Coronary artery (tissue), 2 donors: ENCODE data around the gene GNAI3.

Experiments used
- DNase-seq: peaks from one replicate; pipeline ENCODE4 v3.0.0-alpha.2; 2017; ENCODE audit warnings: low spot score
- H3K27ac ChIP-seq, 2 donors: fragments of 200-600 bp; sonication (generic); one replicate each; pipeline ENCODE4 v1.5.1; 2016 to 2019
- H3K4me3 ChIP-seq: fragments of 200-600 bp; sonication (generic); 2 replicates; pipeline ENCODE4 v1.5.1; 2016; ENCODE audit warnings: mild to moderate bottlenecking, moderate library complexity
- CTCF ChIP-seq: fragments of 200-600 bp; sonication (generic); IDR thresholded peaks from one replicate; pipeline ENCODE4 v1.5.1; 2019; ENCODE audit warnings: antibody characterized with exemption

Gene GNAI3

GRCh38 chr1:109595531-109595930 lies 47.1 kb downstream of the GNAI3 start:
- DNase-seq: no peak
- Histone ChIP-seq H3K4me3 (no peak overlapping the region), H3K27ac (no peak overlapping the region)
- TF ChIP-seq CTCF: no peak

GRCh38 chr1:109598156-109598555 lies 49.7 kb downstream of the GNAI3 start:
- no peak for TF ChIP-seq CTCF
- DNase-seq: no peak
- no peak overlapping the region for H3K4me3 ChIP-seq
- H3K27ac ChIP-seq: no peak overlapping the region

- Histone ChIP-seq H3K27ac (no peak overlapping the region), H3K4me3 (no peak overlapping the region)
- TF ChIP-seq CTCF: no peak
- DNase-seq: no peak
Measured at GRCh38 chr1:109598655-109599054, 50.2 kb downstream of the GNAI3 start.

- TF ChIP-seq CTCF: no peak
- H3K27ac ChIP-seq: no peak overlapping the region
- no peak for DNase-seq
- H3K4me3 ChIP-seq: no peak overlapping the region
Measured at GRCh38 chr1:109603229-109603628, 54.8 kb downstream of the GNAI3 start.

GRCh38 chr1:109605381-109605780 lies 57.0 kb downstream of the GNAI3 start:
- Histone ChIP-seq H3K27ac (no peak overlapping the region), H3K4me3 (no peak overlapping the region)
- DNase-seq: no peak
- no peak for TF ChIP-seq CTCF

- DNase-seq: no peak
- H3K4me3 ChIP-seq: no peak overlapping the region
- TF ChIP-seq CTCF: no peak
- no peak overlapping the region for H3K27ac ChIP-seq
Measured at GRCh38 chr1:109609881-109610280, 61.5 kb downstream of the GNAI3 start.

GRCh38 chr1:109610609-109611307 lies 62.3 kb downstream of the GNAI3 start:
- Histone ChIP-seq H3K27ac (no peak overlapping the region), H3K4me3 (no peak overlapping the region)
- TF ChIP-seq CTCF: no peak
- no peak for DNase-seq
